Measurements from ENCODE around the gene PPL.

GRCh38 chr16:4933871-4934395 is 3.0 kb downstream of the PPL start:
- TF ChIP-seq CTCF (IDR thresholded peaks at IDR 0.05; ENCODE audit: low read length) (no peak), EZH2 (IDR thresholded peaks at IDR 0.05; ENCODE audit: borderline replicate concordance, low read length) (no peak)

Measured in OCI-LY1 (cell line).